ENCODE measurements around the gene RAD9B. TPM values are rescaled to one million over a fixed set of nuclear protein-coding genes. Genes with fewer than 3 reads are reported as not detected.

RAD9B gene
- total and polyA plus RNA-seq, 2 of the 4 experiments (the other 2 are of a cell fraction): 0.09 to 0.18 TPM

DNA sequence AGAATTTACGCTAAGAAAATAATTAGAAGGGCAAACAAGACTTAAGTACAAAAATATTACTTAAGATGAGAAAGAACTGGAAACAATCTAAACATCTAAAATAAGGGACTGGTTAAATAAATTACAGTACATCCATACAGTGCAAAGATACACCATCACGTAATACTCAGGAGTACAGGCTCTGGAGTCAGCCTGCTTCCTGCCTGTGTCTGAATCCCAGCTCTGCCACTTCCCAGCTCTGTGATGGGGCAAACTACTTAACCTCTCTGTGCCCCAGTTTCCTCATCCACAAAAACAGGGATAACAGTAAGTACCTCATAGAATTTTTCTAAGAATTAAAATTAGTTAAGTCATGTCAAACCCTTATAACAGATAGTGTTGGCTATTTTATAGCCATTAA lies 45.0 kb downstream of the RAD9B start:
- Histone ChIP-seq H3K9me3 (ENCODE audit: control insufficient read depth, insufficient read depth, low read length) (no peaks in the 10 kb centered on the region), H2BK15ac (ENCODE audit: low read depth, low read length) (no peak overlapping the region), H2BK120ac (ENCODE audit: low read depth, low read length) (no peak overlapping the region), H4K8ac (ENCODE audit: low read depth in 2 of 2, low read length in 2 of 2) (no peak overlapping the region), H2BK5ac (ENCODE audit: low read depth, low read length, poor library complexity, severe bottlenecking) (no peak overlapping the region), H3K27ac (ENCODE audit: insufficient read depth, low read length) (no peak overlapping the region), H2AK9ac (replicated peaks; ENCODE audit: low read depth, low read length, poor library complexity) (no peak overlapping the region), H4K5ac (ENCODE audit: low read depth, low read length) (no peak overlapping the region), H3K18ac (ENCODE audit: low read depth, low read length) (no peak overlapping the region), H3K4ac (ENCODE audit: low read depth, low read length) (no peak overlapping the region), H3K56ac (ENCODE audit: extremely low read depth, insufficient read depth, low read length) (no peak overlapping the region), H4K91ac (ENCODE audit: insufficient read depth, low read depth, low read length) (no peak overlapping the region), H3K36me3 (ENCODE audit: control insufficient read depth, insufficient read depth, low read length) (no peaks in the 10 kb centered on the region; the same call in 1 of the 2 replicates), H4K20me1 (ENCODE audit: insufficient read depth, low read length) (peaks cover 24% of the 10 kb centered on the region), H2AK5ac (ENCODE audit: low read depth, low read length) (no peak overlapping the region), H3K23ac (ENCODE audit: low read depth, low read length) (no peak overlapping the region), H2AFZ (replicated peaks; ENCODE audit: low read length, poor library complexity) (no peak overlapping the region), H3K4me3 (ENCODE audit: insufficient read depth, low read depth, low read length) (no peak overlapping the region), H3K9me1 (ENCODE audit: insufficient read depth, low read length) (peaks cover 19% of the 10 kb centered on the region), H3K9ac (ENCODE audit: low read depth, low read length) (no peak overlapping the region), H3K4me2 (ENCODE audit: low read depth, low read length) (no peak overlapping the region), H3K79me1 (ENCODE audit: low read depth in 1 of 2, low read length in 2 of 2) (peaks cover 19 to 59% of the 10 kb centered on the region in 2 experiments), H3K27me3 (ENCODE audit: control insufficient read depth, insufficient read depth, low read length) (no peaks in the 10 kb centered on the region), H2BK20ac (ENCODE audit: low read depth, low read length) (no peak overlapping the region), H3K4me1 (ENCODE audit: control insufficient read depth, insufficient read depth, low read length) (peaks cover 20% of the 10 kb centered on the region), H3K14ac (replicated peaks; ENCODE audit: low read depth, low read length) (no peak overlapping the region)
- no peak for DNase-seq
- TF ChIP-seq RCOR1 (IDR thresholded peaks at IDR 0.05; ENCODE audit: insufficient replicate concordance, low read length) (no peak), MAZ (IDR thresholded peaks at IDR 0.05; ENCODE audit: borderline replicate concordance, low read depth, low read length) (no peak), CHD1 (IDR thresholded peaks at IDR 0.05; ENCODE audit: low read depth, low read length) (no peak), MXI1 (IDR thresholded peaks at IDR 0.05; ENCODE audit: borderline replicate concordance, low read depth, low read length) (no peak), MAFK (IDR thresholded peaks at IDR 0.05; ENCODE audit: low read depth, low read length) (no peak), NFE2L2 (IDR thresholded peaks at IDR 0.05; ENCODE audit: low read depth, low read length) (no peak), FOS (IDR thresholded peaks at IDR 0.05; ENCODE audit: low read depth, low read length) (no peak), CEBPB (IDR thresholded peaks at IDR 0.05; ENCODE audit: low read depth, low read length) (no peak), RAD21 (IDR thresholded peaks at IDR 0.05; ENCODE audit: low read length) (no peak), ELK1 (IDR thresholded peaks at IDR 0.05; ENCODE audit: borderline replicate concordance, low read depth, low read length) (no peak), RFX5 (IDR thresholded peaks at IDR 0.05; ENCODE audit: low read depth, low read length) (no peak)
- TF ChIP-seq, protein P1, sequence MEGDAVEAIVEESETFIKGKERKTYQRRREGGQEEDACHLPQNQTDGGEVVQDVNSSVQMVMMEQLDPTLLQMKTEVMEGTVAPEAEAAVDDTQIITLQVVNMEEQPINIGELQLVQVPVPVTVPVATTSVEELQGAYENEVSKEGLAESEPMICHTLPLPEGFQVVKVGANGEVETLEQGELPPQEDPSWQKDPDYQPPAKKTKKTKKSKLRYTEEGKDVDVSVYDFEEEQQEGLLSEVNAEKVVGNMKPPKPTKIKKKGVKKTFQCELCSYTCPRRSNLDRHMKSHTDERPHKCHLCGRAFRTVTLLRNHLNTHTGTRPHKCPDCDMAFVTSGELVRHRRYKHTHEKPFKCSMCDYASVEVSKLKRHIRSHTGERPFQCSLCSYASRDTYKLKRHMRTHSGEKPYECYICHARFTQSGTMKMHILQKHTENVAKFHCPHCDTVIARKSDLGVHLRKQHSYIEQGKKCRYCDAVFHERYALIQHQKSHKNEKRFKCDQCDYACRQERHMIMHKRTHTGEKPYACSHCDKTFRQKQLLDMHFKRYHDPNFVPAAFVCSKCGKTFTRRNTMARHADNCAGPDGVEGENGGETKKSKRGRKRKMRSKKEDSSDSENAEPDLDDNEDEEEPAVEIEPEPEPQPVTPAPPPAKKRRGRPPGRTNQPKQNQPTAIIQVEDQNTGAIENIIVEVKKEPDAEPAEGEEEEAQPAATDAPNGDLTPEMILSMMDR (conservative IDR thresholded peaks at IDR 0.05; ENCODE audit: low read depth, low read length): no peak
- TF ChIP-seq, protein P2, sequence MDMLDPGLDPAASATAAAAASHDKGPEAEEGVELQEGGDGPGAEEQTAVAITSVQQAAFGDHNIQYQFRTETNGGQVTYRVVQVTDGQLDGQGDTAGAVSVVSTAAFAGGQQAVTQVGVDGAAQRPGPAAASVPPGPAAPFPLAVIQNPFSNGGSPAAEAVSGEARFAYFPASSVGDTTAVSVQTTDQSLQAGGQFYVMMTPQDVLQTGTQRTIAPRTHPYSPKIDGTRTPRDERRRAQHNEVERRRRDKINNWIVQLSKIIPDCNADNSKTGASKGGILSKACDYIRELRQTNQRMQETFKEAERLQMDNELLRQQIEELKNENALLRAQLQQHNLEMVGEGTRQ (IDR thresholded peaks at IDR 0.05; ENCODE audit: low read depth, low read length): no peak
- dilution Hi-C loops (cut with HindIII; ENCODE audit: low sequenced_read_pairs, unreplicated experiment): no loop called here
- CTCF ChIA-PET: interaction anchor here (0.6 kb wide), 1 partner anchor 13 kb away, joined by 3 read pairs; no protein-coding TSS in a partner anchor
- no CpG with 5 or more reads among the region's 2 CpGs for WGBS, 2 experiments (ENCODE audit: extremely low coverage in 2 of 2, insufficient read length in 1 of 2)
- intact Hi-C loops (cut with micrococcal nuclease): loop anchor here (5.0 kb wide), 1 partner anchor 35 kb away; the partner anchor contains the start of gene PPTC7
- ATAC-seq (ENCODE audit: low read depth): no peak
- in situ Hi-C loops (cut with MboI; ENCODE audit: low sequenced_read_pairs): no loop called here
- no TSS peak for BruUV-seq (replicated peaks)
- POLR2A ChIA-PET (ENCODE audit: unreplicated experiment): interaction anchor here (0.6 kb wide), 1 partner anchor 17 kb away, joined by 4 read pairs; no protein-coding TSS in a partner anchor

Measured in IMR-90 (cell line).